ENCODE results near the gene VILL.

The VILL gene

DNA sequence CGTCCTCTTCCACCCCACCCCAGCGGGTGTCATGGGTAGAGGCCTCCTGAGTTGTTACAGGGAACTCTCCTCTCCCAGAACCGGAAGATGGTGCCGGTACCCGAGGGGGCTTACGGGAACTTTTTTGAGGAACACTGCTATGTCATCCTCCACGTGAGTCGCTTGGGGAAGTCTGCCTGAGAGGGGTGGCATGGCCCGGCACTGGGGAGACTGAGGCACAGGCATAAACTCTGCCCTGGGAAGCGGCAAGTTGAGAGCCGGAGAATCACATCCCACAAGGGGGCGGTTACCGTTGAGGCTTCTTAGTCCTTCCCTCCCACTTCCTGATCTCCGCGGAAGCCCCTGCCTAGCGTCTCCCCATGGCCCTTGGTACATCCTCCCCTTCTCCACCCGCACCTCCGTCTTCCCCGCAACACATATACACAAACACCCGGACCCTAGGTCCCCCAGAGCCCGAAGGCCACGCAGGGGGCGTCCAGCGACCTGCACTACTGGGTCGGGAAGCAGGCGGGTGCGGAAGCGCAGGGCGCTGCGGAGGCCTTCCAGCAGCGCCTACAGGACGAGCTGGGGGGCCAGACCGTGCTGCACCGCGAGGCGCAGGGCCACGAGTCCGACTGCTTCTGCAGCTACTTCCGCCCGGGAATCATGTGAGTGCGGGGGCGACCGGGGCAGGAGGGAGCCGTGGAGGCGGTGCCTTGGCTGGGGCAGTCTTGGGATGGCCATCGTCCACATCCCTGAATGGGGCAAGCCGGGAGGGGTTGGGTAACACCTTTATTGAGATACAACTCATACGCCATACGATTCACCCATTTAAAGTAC, 3.4 kb downstream of the VILL start:
- Histone ChIP-seq H3K27me3 (ENCODE audit: insufficient read depth, low read depth) (no peaks in the 10 kb centered on the region), H3K79me2 (ENCODE audit: insufficient read depth, low read depth) (no peaks in the 10 kb centered on the region), H3K4me1 (ENCODE audit: low read depth, poor library complexity, severe bottlenecking) (peaks cover 12% of the 10 kb centered on the region), H2AFZ (ENCODE audit: low read depth) (peak overlapping the region; percentile 61; the same call in 1 of the 2 replicates), H3K9ac (peak overlapping the region; percentile 73), H3K36me3 (ENCODE audit: insufficient read depth) (no peaks in the 10 kb centered on the region), H3K4me3 (IDR thresholded peaks at IDR 0.05; ENCODE audit: insufficient read depth, low read depth, low read length) (peak overlapping the region; percentile 29), H4K20me1 (ENCODE audit: insufficient read depth) (no peaks in the 10 kb centered on the region), H3K27ac (peak overlapping the region; percentile 33; the same call in 1 of the 2 replicates), H3K4me2 (peak overlapping the region; percentile 17; the same call in 1 of the 2 replicates)
- TF ChIP-seq CTCF (conservative IDR thresholded peaks at IDR 0.05; ENCODE audit: low read depth, low read length), result no peak

DNA sequence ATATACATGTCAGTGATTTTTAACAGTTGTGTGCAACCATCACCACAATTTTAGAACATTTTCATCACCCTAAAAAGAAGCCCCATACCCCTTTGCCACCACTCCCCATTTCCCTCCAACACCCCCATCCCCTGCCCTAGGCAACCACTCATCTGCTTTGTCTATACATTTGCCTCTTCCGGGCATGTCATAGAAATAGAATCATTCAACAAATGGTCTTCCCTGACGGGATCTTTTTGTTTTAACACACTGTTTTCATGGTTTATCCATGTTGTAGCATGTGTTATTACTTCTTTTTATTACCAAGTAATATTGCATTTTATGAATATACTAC, 4.0 kb downstream of the VILL start:
- no peaks in the 10 kb centered on the region for H4K20me1 ChIP-seq (ENCODE audit: insufficient read depth)
- H2AFZ ChIP-seq (ENCODE audit: low read depth), result 0 out of 2 replicates have a peak overlapping the region, but pooled peaks have one; percentile 26
- H3K79me2 ChIP-seq (ENCODE audit: insufficient read depth, low read depth), result no peaks in the 10 kb centered on the region
- TF ChIP-seq CTCF (conservative IDR thresholded peaks at IDR 0.05; ENCODE audit: low read depth, low read length), result no peak
- no peaks in the 10 kb centered on the region for H3K36me3 ChIP-seq (ENCODE audit: insufficient read depth)
- peak overlapping the region; percentile 73; the same call in 1 of the 2 replicates for H3K9ac ChIP-seq
- H3K4me2 ChIP-seq, result peak overlapping the region; percentile 33; the same call in 1 of the 2 replicates
- H3K4me3 ChIP-seq (IDR thresholded peaks at IDR 0.05; ENCODE audit: insufficient read depth, low read depth, low read length), result peak overlapping the region; percentile 29
- H3K4me1 ChIP-seq (ENCODE audit: low read depth, poor library complexity, severe bottlenecking), result peaks cover 12% of the 10 kb centered on the region
- H3K27ac ChIP-seq, result no peak overlapping the region; the same call in 1 of the 2 replicates
- no peaks in the 10 kb centered on the region for H3K27me3 ChIP-seq (ENCODE audit: insufficient read depth, low read depth)

GRCh38 chr3:37995652-37996641, 5.4 kb downstream of the VILL start:
- H3K27me3 ChIP-seq (ENCODE audit: insufficient read depth, low read depth), result no peaks in the 10 kb centered on the region
- H3K4me3 ChIP-seq (IDR thresholded peaks at IDR 0.05; ENCODE audit: insufficient read depth, low read depth, low read length), result no peak overlapping the region
- no peak for TF ChIP-seq CTCF (conservative IDR thresholded peaks at IDR 0.05; ENCODE audit: low read depth, low read length)
- no peaks in the 10 kb centered on the region for H4K20me1 ChIP-seq (ENCODE audit: insufficient read depth)
- no peaks in the 10 kb centered on the region for H3K79me2 ChIP-seq (ENCODE audit: insufficient read depth, low read depth)
- H3K4me1 ChIP-seq (ENCODE audit: low read depth, poor library complexity, severe bottlenecking), result peaks cover 12% of the 10 kb centered on the region
- H3K27ac ChIP-seq, result no peak overlapping the region
- no peaks in the 10 kb centered on the region for H3K36me3 ChIP-seq (ENCODE audit: insufficient read depth)
- no peak overlapping the region for H2AFZ ChIP-seq (ENCODE audit: low read depth)
- H3K4me2 ChIP-seq, result no peak overlapping the region
- no peak overlapping the region for H3K9ac ChIP-seq

DNA sequence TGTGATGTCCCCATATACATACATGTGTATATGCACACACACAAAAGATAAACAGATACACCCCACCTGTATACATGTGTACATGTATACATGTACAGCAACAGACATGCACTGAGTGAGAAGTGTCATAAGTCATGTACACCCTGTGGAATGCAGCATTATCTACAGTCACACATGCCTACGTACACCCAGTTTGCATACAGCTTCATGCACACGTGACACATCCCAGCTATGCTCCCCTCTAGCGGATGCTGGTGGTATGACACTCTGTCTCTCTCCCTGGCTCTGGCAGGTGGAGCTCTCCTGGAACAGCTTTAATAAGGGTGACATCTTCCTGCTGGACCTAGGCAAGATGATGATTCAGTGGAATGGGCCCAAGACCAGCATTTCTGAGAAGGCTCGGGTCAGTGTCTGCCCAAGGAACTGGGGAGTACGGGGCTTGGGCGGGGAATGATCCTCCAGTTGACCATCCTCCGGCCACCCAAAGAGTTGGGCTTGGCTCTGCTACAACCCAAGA, 6.3 kb downstream of the VILL start:
- Histone ChIP-seq H3K27me3 (ENCODE audit: insufficient read depth, low read depth) (no peaks in the 10 kb centered on the region), H3K79me2 (ENCODE audit: insufficient read depth, low read depth) (no peaks in the 10 kb centered on the region), H4K20me1 (ENCODE audit: insufficient read depth) (no peaks in the 10 kb centered on the region), H3K4me1 (ENCODE audit: low read depth, poor library complexity, severe bottlenecking) (peaks cover 12% of the 10 kb centered on the region), H2AFZ (ENCODE audit: low read depth) (no peak overlapping the region), H3K36me3 (ENCODE audit: insufficient read depth) (no peaks in the 10 kb centered on the region), H3K9ac (no peak overlapping the region), H3K4me2 (no peak overlapping the region), H3K4me3 (IDR thresholded peaks at IDR 0.05; ENCODE audit: insufficient read depth, low read depth, low read length) (no peak overlapping the region), H3K27ac (no peak overlapping the region)
- TF ChIP-seq CTCF (conservative IDR thresholded peaks at IDR 0.05; ENCODE audit: low read depth, low read length), result peak; percentile 87
